ENCODE measurements around the gene SMIM12. TPM values are rescaled to one million over a fixed set of nuclear protein-coding genes. Genes with fewer than 3 reads are reported as not detected.
"Not testable (repeated sequence)": the region's sequence is repeated elsewhere in the genome, so short reads cannot be mapped to it uniquely, and the experiment has no call there.

The SMIM12 gene
- total RNA-seq, 4 donors from 2014 or later, result 11.8 to 31.2 (median 19.4) TPM

DNA sequence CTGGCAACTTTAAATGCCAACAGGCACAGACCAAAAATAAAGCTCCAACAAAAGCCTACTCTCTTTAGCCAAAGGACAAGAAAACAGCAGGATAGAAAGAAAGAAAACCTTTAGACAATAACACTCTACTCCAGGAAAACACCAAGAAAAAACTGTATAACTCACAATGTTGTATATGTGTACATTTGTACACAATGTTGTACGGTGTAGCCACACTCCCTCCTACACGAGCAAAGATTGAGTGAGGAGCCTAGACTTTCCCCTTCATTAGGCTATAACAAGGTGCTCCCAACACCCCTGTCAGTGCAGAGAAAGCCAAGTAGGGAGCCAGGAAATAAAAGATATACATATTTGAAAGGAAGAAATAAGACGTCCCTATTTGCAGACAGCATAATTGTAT, 42.8 kb downstream of the SMIM12 start:
- intact Hi-C loops (cut with DNase I; ENCODE audit: low total_unique reads), result no loop called here
- Histone ChIP-seq H3K4me1 (no peaks in the 10 kb centered on the region), H3K36me3 (no peaks in the 10 kb centered on the region), H3K27ac (no peak overlapping the region), H3K4me3 (no peak overlapping the region), H3K9me3 (no peaks in the 10 kb centered on the region), H3K27me3 (no peaks in the 10 kb centered on the region)
- no peak for DNase-seq
- TF ChIP-seq POLR2A (IDR thresholded peaks at IDR 0.05), result no peak
- TF ChIP-seq, protein P1, sequence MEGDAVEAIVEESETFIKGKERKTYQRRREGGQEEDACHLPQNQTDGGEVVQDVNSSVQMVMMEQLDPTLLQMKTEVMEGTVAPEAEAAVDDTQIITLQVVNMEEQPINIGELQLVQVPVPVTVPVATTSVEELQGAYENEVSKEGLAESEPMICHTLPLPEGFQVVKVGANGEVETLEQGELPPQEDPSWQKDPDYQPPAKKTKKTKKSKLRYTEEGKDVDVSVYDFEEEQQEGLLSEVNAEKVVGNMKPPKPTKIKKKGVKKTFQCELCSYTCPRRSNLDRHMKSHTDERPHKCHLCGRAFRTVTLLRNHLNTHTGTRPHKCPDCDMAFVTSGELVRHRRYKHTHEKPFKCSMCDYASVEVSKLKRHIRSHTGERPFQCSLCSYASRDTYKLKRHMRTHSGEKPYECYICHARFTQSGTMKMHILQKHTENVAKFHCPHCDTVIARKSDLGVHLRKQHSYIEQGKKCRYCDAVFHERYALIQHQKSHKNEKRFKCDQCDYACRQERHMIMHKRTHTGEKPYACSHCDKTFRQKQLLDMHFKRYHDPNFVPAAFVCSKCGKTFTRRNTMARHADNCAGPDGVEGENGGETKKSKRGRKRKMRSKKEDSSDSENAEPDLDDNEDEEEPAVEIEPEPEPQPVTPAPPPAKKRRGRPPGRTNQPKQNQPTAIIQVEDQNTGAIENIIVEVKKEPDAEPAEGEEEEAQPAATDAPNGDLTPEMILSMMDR (IDR thresholded peaks at IDR 0.05), result no peak

DNA sequence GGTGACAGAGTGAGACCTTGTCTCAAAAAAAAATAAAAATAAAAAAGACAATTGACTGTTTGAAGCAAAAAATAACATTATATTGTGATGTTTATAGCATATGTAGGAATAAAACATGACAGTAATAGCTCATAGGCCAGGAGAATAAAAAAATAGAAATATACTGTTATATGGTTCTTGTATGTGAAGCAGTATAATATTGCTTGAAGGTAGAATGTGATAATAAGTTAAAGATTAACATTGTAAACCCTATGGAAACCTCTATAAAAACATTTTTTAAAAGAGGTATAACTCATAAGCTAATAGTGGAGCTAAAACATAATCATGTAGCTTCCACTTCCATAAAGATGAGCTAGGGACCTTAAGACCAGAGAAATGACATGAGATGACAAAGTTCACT, 43.2 kb downstream of the SMIM12 start:
- H3K36me3 ChIP-seq, result no peaks in the 10 kb centered on the region
- no peaks in the 10 kb centered on the region for H3K4me1 ChIP-seq
- no peak overlapping the region for H3K4me3 ChIP-seq
- no peak for DNase-seq
- H3K27ac ChIP-seq, result no peak overlapping the region
- TF ChIP-seq POLR2A (IDR thresholded peaks at IDR 0.05), result no peak
- TF ChIP-seq, protein P1 (IDR thresholded peaks at IDR 0.05), result no peak
- intact Hi-C loops (cut with DNase I; ENCODE audit: low total_unique reads), result no loop called here
- H3K27me3 ChIP-seq, result no peaks in the 10 kb centered on the region
- no peaks in the 10 kb centered on the region for H3K9me3 ChIP-seq

DNA sequence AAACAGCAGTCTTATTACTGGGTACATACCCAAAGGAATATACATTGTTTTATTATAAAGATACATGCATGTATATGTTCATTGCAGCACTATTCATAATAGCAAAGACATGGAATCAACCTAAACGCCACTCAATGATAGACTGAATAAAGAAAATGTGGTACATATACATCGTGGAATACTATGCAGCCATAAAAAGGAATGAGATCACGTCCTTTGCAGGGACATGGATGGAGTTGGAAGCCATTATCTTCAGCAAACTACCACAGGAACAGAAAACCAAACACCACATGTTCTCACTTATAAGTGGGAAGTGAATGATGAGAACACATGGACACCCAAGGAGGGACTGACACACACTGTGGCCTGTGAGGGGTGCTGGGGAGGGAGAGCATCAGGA, 48.8 kb downstream of the SMIM12 start:
- H3K4me3 ChIP-seq; H3K36me3 ChIP-seq; DNase-seq; intact Hi-C loops (cut with DNase I; ENCODE audit: low total_unique reads); H3K27me3 ChIP-seq; H3K9me3 ChIP-seq; H3K27ac ChIP-seq; H3K4me1 ChIP-seq: not testable (repeated sequence)

DNA sequence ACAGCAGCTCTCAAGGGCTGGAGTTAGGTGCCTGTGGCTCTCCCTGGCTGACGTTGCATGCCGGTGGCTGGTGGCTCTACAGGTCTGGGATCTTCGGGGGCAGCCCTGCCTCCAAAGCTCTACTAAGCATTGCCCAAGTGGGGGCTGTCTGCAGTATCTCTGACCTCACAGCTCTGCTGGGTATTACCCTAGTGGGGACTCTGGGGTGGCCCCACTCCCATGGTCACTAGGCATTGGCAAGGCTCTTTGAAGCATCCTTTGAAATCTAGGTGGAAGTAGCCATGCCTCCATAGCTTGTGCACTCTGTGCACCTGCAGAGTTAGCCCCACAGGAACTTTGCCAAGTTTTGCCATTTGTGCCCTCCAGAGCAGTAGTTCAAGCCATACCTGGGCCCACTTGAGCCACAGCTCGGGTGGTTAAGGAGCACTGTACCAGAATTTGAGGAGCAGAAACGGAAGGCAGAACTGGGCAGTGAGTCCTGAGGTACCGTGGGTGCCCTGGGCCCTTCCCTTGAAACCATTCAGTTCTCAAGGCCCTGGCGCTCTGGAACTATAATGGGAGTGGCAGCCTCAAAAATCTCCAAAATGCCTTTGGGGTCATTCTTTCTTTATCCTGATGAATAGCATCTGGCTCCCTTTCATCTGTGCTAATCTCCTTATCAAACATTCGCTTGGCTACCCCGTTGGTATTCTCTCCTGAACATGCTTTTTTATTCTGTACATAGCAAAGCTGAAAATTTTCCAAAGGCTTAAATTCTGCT, 51.3 kb downstream of the SMIM12 start:
- DNase-seq, result no peak
- no peaks in the 10 kb centered on the region for H3K4me1 ChIP-seq
- no peaks in the 10 kb centered on the region for H3K9me3 ChIP-seq
- intact Hi-C loops (cut with DNase I; ENCODE audit: low total_unique reads), result no loop called here
- H3K27me3 ChIP-seq, result no peaks in the 10 kb centered on the region
- H3K36me3 ChIP-seq, result no peaks in the 10 kb centered on the region
- no peak for TF ChIP-seq POLR2A (IDR thresholded peaks at IDR 0.05)
- TF ChIP-seq, protein P1 (IDR thresholded peaks at IDR 0.05), result no peak
- no peak overlapping the region for H3K4me3 ChIP-seq
- H3K27ac ChIP-seq, result no peak overlapping the region

DNA sequence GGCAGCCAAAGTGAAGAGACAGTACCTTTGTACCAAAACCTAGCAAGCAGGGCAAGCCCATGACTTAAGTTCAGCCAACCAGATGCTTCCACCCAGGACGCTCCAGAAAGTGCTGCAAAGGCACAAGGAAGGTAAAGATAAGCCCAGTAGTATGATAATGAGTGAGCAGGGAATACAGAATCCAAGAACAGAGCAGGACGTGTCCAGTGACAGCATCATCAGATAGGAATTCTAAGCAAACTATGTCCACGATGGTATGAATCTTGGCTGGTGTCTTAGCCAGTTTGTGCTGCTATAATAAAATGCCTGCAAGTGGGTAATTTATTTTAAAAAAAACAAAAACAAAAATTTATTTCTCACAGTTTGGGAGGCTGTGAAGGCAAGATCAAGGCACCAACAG, 53.2 kb downstream of the SMIM12 start:
- TF ChIP-seq, protein P1 (IDR thresholded peaks at IDR 0.05), result no peak
- TF ChIP-seq POLR2A (IDR thresholded peaks at IDR 0.05), result no peak
- Histone ChIP-seq H3K9me3 (no peaks in the 10 kb centered on the region), H3K4me1 (no peaks in the 10 kb centered on the region), H3K4me3 (no peak overlapping the region), H3K36me3 (no peaks in the 10 kb centered on the region), H3K27ac (no peak overlapping the region), H3K27me3 (no peaks in the 10 kb centered on the region)
- intact Hi-C loops (cut with DNase I; ENCODE audit: low total_unique reads), result no loop called here
- no peak for DNase-seq

Measured in uterus (tissue), 4 donors.